ENCODE measurements around the gene ST3GAL2.

The ST3GAL2 gene

GRCh38 chr16:70437017-70437581 lies 1.8 kb downstream of the ST3GAL2 start:
- DNase-seq, result no peak

- DNase-seq, result no peak
Measured at GRCh38 chr16:70434484-70435260, 4.2 kb downstream of the ST3GAL2 start.

GRCh38 chr16:70433458-70434103 lies 5.3 kb downstream of the ST3GAL2 start:
- no peak for DNase-seq

- no peak for DNase-seq
Measured at GRCh38 chr16:70432723-70433457, 6.0 kb downstream of the ST3GAL2 start.

- DNase-seq, result no peak
Measured at GRCh38 chr16:70432356-70432722, 6.6 kb downstream of the ST3GAL2 start.

- no peak for DNase-seq
Measured at GRCh38 chr16:70430667-70431536, 8.0 kb downstream of the ST3GAL2 start.

GRCh38 chr16:70429888-70430666 lies 8.8 kb downstream of the ST3GAL2 start:
- no peak for DNase-seq

- peak; percentile 39 for DNase-seq
Measured at GRCh38 chr16:70428178-70428998, 10.5 kb downstream of the ST3GAL2 start.

- DNase-seq, result no peak
Measured at GRCh38 chr16:70427786-70428177, 11.1 kb downstream of the ST3GAL2 start.

- DNase-seq, result no peak
Measured at GRCh38 chr16:70422543-70422942, 16.4 kb downstream of the ST3GAL2 start.

GRCh38 chr16:70421473-70422311 lies 17.2 kb downstream of the ST3GAL2 start:
- DNase-seq, result no peak

- DNase-seq, result no peak
Measured at GRCh38 chr16:70421014-70421413, 17.9 kb downstream of the ST3GAL2 start.

- no peak for DNase-seq
Measured at GRCh38 chr16:70419384-70420327, 19.2 kb downstream of the ST3GAL2 start.

GRCh38 chr16:70418993-70419318 lies 19.9 kb downstream of the ST3GAL2 start:
- no peak for DNase-seq

- no peak for DNase-seq
Measured at GRCh38 chr16:70418274-70418992, 20.5 kb downstream of the ST3GAL2 start.

GRCh38 chr16:70417661-70418060 lies 21.2 kb downstream of the ST3GAL2 start:
- no peak for DNase-seq

- no peak for DNase-seq
Measured at GRCh38 chr16:70416748-70417616, 21.9 kb downstream of the ST3GAL2 start.
